H1 (cell line): ENCODE measurements around the gene APMAP. TPM values are rescaled to one million over a fixed set of nuclear protein-coding genes. Genes with fewer than 3 reads are reported as not detected.
"Not testable (repeated sequence)": the region's sequence is repeated elsewhere in the genome, so short reads cannot be mapped to it uniquely, and the experiment has no call there.

Experiments
- CTCF ChIA-PET: fragments of 300-600 bp; sonication (Branson Sonifier 250); formaldehyde crosslinking; loops from one replicate; lab custom pipeline; 2021; ENCODE audit not compliant: partially characterized antibody; lab: Charles Lee
- POLR2A ChIA-PET: fragments of 300-600 bp; sonication (Branson Sonifier 250); formaldehyde crosslinking; loops from one replicate; lab custom pipeline; 2021; ENCODE audit warnings: inconsistent platforms; ENCODE audit not compliant: partially characterized antibody; lab: Charles Lee
- DNase-seq, 2 experiments: peaks; one replicate each; pipeline versions ENCODE4 v3.0.0 to v3.0.0-alpha.2; 2010 to 2022; ENCODE audit warnings: low spot score in 2 of 2, low read depth in 1 of 2, mixed read lengths in 1 of 2
- FAIRE-seq: peaks from 2 replicates; lab custom pipeline; 2011; peaks lifted over from hg19 to GRCh38; lab: Jason Lieb, UNC
- H2AFZ ChIP-seq: 2 replicates; pipeline ENCODE4 v1.8.1; 2012; ENCODE audit warnings: low read length, inconsistent platforms
- H2AK5ac ChIP-seq: 2 replicates; pipeline ENCODE4 v1.6.1; 2013; ENCODE audit warnings: low read depth, low read length
- H2BK120ac ChIP-seq: replicated peaks from 2 replicates; pipeline ENCODE3; 2013; ENCODE audit warnings: low read depth, low read length, inconsistent platforms
- H2BK12ac ChIP-seq: 2 replicates; pipeline ENCODE4 v1.6.1; 2013; ENCODE audit warnings: low read depth, low read length
- H2BK15ac ChIP-seq: 2 replicates; pipeline ENCODE4 v1.6.1; 2013; ENCODE audit warnings: low read length
- H2BK20ac ChIP-seq: 2 replicates; pipeline ENCODE4 v1.6.1; 2013; ENCODE audit warnings: low read length
- H2BK5ac ChIP-seq: 2 replicates; pipeline ENCODE4 v1.6.1; 2013; ENCODE audit warnings: low read depth, low read length
- H3K14ac ChIP-seq: 2 replicates; pipeline ENCODE4 v1.6.1; 2013; ENCODE audit warnings: inconsistent platforms; ENCODE audit not compliant: insufficient read length
- H3K18ac ChIP-seq: 2 replicates; pipeline ENCODE4 v1.6.1; 2013; ENCODE audit warnings: low read length; ENCODE audit errors: extremely low read depth
- H3K23ac ChIP-seq: 2 replicates; pipeline ENCODE4 v1.6.1; 2013; ENCODE audit warnings: inconsistent platforms; ENCODE audit not compliant: insufficient read length
- H3K23me2 ChIP-seq: 2 replicates; pipeline ENCODE4 v1.6.1; 2013; ENCODE audit warnings: low read depth, low read length
- H3K27ac ChIP-seq: 2 replicates; pipeline ENCODE4 v1.6.1; 2011; ENCODE audit warnings: low read depth, low read length, inconsistent platforms
- H3K27me3 ChIP-seq, 4 experiments: replicated peaks in 1 of 4; 1 replicate in 1 of 4; 2 replicates in 3 of 4; pipeline versions ENCODE4 v1.6.1 to v1.8.1; 2011 to 2013; ENCODE audit warnings: low read length in 3 of 4, mild to moderate bottlenecking in 3 of 4, inconsistent platforms in 2 of 4, mixed read lengths in 2 of 4, moderate library complexity in 1 of 4; ENCODE audit not compliant: control insufficient read depth in 3 of 4, insufficient read depth in 3 of 4; ENCODE audit errors: extremely low read depth in 1 of 4
- H3K36me3 ChIP-seq, 4 experiments: 2 replicates each; pipeline versions ENCODE4 v1.6.1 to v1.8.1; 2011 to 2013; ENCODE audit warnings: mild to moderate bottlenecking in 4 of 4, low read length in 3 of 4, moderate library complexity in 2 of 4, control low read depth in 1 of 4, inconsistent platforms in 1 of 4; ENCODE audit not compliant: insufficient read depth in 4 of 4, control insufficient read depth in 2 of 4
- H3K4ac ChIP-seq: replicated peaks from 2 replicates; pipeline ENCODE3; 2013; ENCODE audit warnings: low read length, low read depth, mixed read lengths, inconsistent platforms; ENCODE audit not compliant: insufficient read length
- H3K4me1 ChIP-seq, 4 experiments: replicated peaks in 1 of 4; 1 replicate in 1 of 4; 2 replicates in 3 of 4; pipeline versions ENCODE4 v1.6.1 to v1.8.1; 2011 to 2013; ENCODE audit warnings: low read length in 3 of 4, inconsistent platforms in 2 of 4, mixed read lengths in 1 of 4; ENCODE audit not compliant: insufficient read depth in 4 of 4, control insufficient read depth in 3 of 4
- H3K4me2 ChIP-seq, 2 experiments: 2 replicates each; pipeline versions ENCODE4 v1.6.1 to v1.8.1; 2011 to 2013; ENCODE audit warnings: low read depth in 2 of 2, low read length in 2 of 2, control low read depth in 1 of 2, inconsistent platforms in 1 of 2, mild to moderate bottlenecking in 1 of 2; ENCODE audit not compliant: insufficient read depth in 1 of 2
- H3K4me3 ChIP-seq, 4 experiments: fragments of 200-600, 300-600 bp in 1 of 4; sonication (generic), shearing (Covaris generic), sonication (Bioruptor Twin) in 1 of 4; 2 replicates each; pipeline versions ENCODE4 v1.5.1 to v1.8.1; 2011 to 2016; ENCODE audit warnings: low read length in 4 of 4, low read depth in 3 of 4, control low read depth in 2 of 4, inconsistent platforms in 2 of 4, mild to moderate bottlenecking in 2 of 4, mixed read lengths in 1 of 4, moderate library complexity in 1 of 4; ENCODE audit not compliant: insufficient read depth in 2 of 4; ENCODE audit errors: extremely low read depth in 1 of 4
- H3K56ac ChIP-seq: replicated peaks from 2 replicates; pipeline ENCODE3; 2013; ENCODE audit warnings: low read depth, mild to moderate bottlenecking, mixed read lengths, low read length, inconsistent platforms; ENCODE audit not compliant: insufficient read length
- H3K79me1 ChIP-seq: 2 replicates; pipeline ENCODE4 v1.6.1; 2013; ENCODE audit warnings: low read depth, low read length, control low read depth
- H3K79me2 ChIP-seq, 2 experiments: 2 replicates each; pipeline versions ENCODE4 v1.6.1 to v1.8.1; 2012 to 2013; ENCODE audit warnings: low read length in 2 of 2, mild to moderate bottlenecking in 2 of 2, inconsistent platforms in 1 of 2; ENCODE audit not compliant: insufficient read depth in 2 of 2, control insufficient read depth in 1 of 2
- H3K9ac ChIP-seq, 4 experiments: replicated peaks in 1 of 4; 1 replicate in 1 of 4; 2 replicates in 3 of 4; pipeline versions ENCODE4 v1.6.1 to v1.8.1; 2011 to 2013; ENCODE audit warnings: low read depth in 3 of 4, low read length in 3 of 4, control low read depth in 2 of 4, mild to moderate bottlenecking in 2 of 4, moderate library complexity in 2 of 4, inconsistent platforms in 1 of 4; ENCODE audit errors: extremely low read depth in 1 of 4
- H3K9me3 ChIP-seq, 2 experiments: 2 replicates each; pipeline versions ENCODE4 v1.6.1 to v1.8.1; 2012 to 2013; ENCODE audit warnings: mild to moderate bottlenecking in 2 of 2, moderate library complexity in 2 of 2, control low read depth in 1 of 2, inconsistent platforms in 1 of 2, low read depth in 1 of 2, low read length in 1 of 2, mixed read lengths in 1 of 2; ENCODE audit not compliant: insufficient read depth in 2 of 2
- H4K20me1 ChIP-seq, 2 experiments: replicated peaks in 1 of 2; 2 replicates each; pipeline versions ENCODE3 to v1.8.1; 2011 to 2013; ENCODE audit warnings: inconsistent platforms in 2 of 2, low read length in 2 of 2, mild to moderate bottlenecking in 1 of 2; ENCODE audit not compliant: insufficient read depth in 2 of 2, control insufficient read depth in 1 of 2
- H4K5ac ChIP-seq: 2 replicates; pipeline ENCODE4 v1.6.1; 2013; ENCODE audit warnings: low read length, low read depth, mixed read lengths, inconsistent platforms; ENCODE audit not compliant: insufficient read length
- H4K8ac ChIP-seq: 2 replicates; pipeline ENCODE4 v1.8.0; 2013; ENCODE audit warnings: mild to moderate bottlenecking, moderate library complexity, low read length, inconsistent platforms; ENCODE audit not compliant: insufficient read depth; ENCODE audit errors: extremely low read depth
- H4K91ac ChIP-seq: replicated peaks from 2 replicates; pipeline ENCODE3; 2013; ENCODE audit warnings: low read length, mixed read lengths, inconsistent platforms; ENCODE audit not compliant: insufficient read length
- SAP30 ChIP-seq: fragments of 300-600 bp; sonication (generic); IDR thresholded peaks from 2 replicates; pipeline ENCODE4 v1.7.1; 2012; ENCODE audit warnings: low read length, moderate library complexity, mild to moderate bottlenecking, inconsistent platforms; ENCODE audit not compliant: insufficient read depth, insufficient replicate concordance
- SP2 ChIP-seq: IDR thresholded peaks from 2 replicates; pipeline ENCODE4 v1.6.1; 2012; ENCODE audit warnings: mild to moderate bottlenecking, low read length, inconsistent platforms
- WGBS, 2 experiments: shearing (Covaris generic) in 1 of 2; methylation state at CpG; one replicate each; pipeline versions ENCODE4 v1.1.6 to v1.1.7; 2013 to 2015; ENCODE audit warnings: low lambda C conversion rate in 2 of 2, mixed read lengths in 2 of 2, inconsistent platforms in 1 of 2, low coverage in 1 of 2, missing lambda C conversion rate in 1 of 2; ENCODE audit not compliant: insufficient replicate concordance in 2 of 2, insufficient coverage in 1 of 2, insufficient read length in 1 of 2; ENCODE audit errors: extremely low coverage in 1 of 2, missing lambda C conversion rate in 1 of 2; 5-methylcytosine and 5-hydroxymethylcytosine counted together
- polyA plus RNA-seq, 7 experiments: library from polyadenylated mRNA; depleted of rRNA in 3 of 7; stranded (reverse) in 5 of 7; unstranded in 2 of 7; fragments of >200 nt in 5 of 7; fragments of 200-250 nt in 2 of 7; gene quantifications; 1 replicate in 5 of 7; 2 replicates in 1 of 7; 4 replicates in 1 of 7; pipeline versions ENCODE4 v1.2.1 to v1.2.3, GENCODE V29; 2011 to 2013; ENCODE audit warnings: missing spikeins in 2 of 7, mixed read lengths in 2 of 7
- total RNA-seq: library from RNA; stranded (reverse); fragmentation: NEBNext Ultra II Directional; extraction: Animal tissue kit (Norgen Biotek cat#: 25700); gene quantifications from 2 replicates; pipeline ENCODE4 v1.2.1, GENCODE V29; 2021

APMAP gene
- total and polyA plus RNA-seq, 2 of the 8 experiments (the other 6 are each of a cell fraction or from before 2014, with no cell fraction given) = 31.3 to 66.0 TPM

- TF ChIP-seq SP2 = no peak
- TF ChIP-seq SAP30 = no peak
Observed at GRCh38 chr20:25003002-25003401, 10.5 kb upstream of the APMAP start (continued).

- H3K36me3 ChIP-seq, H2BK12ac ChIP-seq, H3K27ac ChIP-seq, H2BK5ac ChIP-seq, H2AK5ac ChIP-seq, H4K91ac ChIP-seq, H3K9ac ChIP-seq, H3K56ac ChIP-seq, H4K20me1 ChIP-seq, H3K79me1 ChIP-seq, H2BK15ac ChIP-seq, H3K18ac ChIP-seq, H4K8ac ChIP-seq, H2BK20ac ChIP-seq, H4K5ac ChIP-seq, H3K14ac ChIP-seq, H2BK120ac ChIP-seq, H3K4ac ChIP-seq, H3K23me2 ChIP-seq, FAIRE-seq, DNase-seq, H3K4me2 ChIP-seq, H3K4me3 ChIP-seq, H3K27me3 ChIP-seq, H3K9me3 ChIP-seq, H2AFZ ChIP-seq, H3K4me1 ChIP-seq, POLR2A ChIA-PET, H3K23ac ChIP-seq, H3K79me2 ChIP-seq: not testable (repeated sequence)
- CTCF ChIA-PET = interaction anchor here (0.7 kb wide), 1 partner anchor 64 kb away, joined by 3 read pairs; no protein-coding TSS in a partner anchor
- 84% methylated on average over 4 of the region's 4 CpGs; no CpG with 5 or more reads in 1 of the 2 experiments for WGBS, 2 experiments
Observed at GRCh38 chr20:25001323-25001722, 8.8 kb upstream of the APMAP start.
